GM19372 (cell line): Measurements from ENCODE around the gene CAPN2.

Experiments used
- ATAC-seq: cut with Tn5 transposase; IDR thresholded peaks from one replicate; pipeline ENCODE4 v1.9.1; 2021; ENCODE audit warnings: mild to moderate bottlenecking, low read depth, moderate library complexity; ENCODE audit not compliant: unreplicated experiment

The CAPN2 gene

DNA sequence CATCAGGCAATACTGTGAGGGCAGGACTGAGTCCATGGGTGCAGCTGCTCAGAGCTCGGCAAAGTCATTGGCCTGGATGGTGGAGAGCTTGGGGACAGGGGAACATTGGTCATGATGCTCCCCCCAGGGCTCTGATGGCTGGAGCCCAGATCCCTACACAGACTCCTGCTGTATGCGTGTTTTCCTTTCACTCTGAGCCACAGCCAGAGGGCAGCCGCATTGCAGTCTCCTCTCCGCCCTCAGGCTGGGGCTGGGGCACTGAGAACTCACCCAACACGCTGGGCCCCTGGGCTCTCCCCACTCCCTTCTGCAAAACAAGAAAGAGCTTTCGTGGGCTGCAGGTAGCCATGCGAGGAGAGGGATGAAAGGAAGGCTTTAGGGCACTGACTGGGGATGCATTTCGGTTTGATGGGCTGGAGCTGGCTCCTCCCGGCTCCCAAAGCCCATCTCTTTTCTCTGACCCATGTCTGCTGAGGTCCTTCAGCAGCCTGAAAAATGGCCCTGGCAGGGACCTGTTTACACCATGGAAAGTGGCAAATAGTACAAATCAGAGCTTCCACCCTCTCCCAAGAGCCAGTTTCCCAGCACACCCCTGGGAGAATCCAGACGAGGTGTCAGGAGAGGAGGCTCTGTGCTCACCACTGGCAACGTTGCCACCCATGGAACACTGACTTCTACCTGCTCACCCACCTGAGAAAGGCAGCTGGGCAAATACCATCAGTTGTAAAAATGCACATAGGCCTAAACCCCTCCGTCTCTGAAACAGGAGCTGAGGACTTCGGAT, 43.8 kb downstream of the CAPN2 start:
- ATAC-seq: no peak

- ATAC-seq: no peak
Measured at GRCh38 chr1:223756806-223757700, 44.7 kb downstream of the CAPN2 start.

DNA sequence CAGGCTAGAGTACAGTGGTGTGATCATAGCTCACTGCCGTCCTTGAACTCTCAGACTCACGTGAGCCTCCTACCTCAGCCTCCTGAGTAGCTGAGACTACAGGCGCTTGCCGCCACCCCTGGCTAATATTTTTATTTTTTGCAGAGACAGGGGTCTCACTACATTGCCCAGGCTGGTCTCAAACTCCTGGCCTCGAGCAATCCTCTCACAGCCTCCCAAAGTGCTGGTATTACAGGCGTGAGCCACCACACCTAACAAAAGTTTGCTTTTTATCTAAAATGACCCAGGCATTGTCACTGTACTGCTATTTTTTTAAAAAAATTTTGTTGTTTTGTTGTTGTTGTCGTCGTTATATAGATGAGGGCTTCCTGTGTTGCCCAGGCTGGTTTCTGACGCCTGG, 46.4 kb downstream of the CAPN2 start:
- no peak for ATAC-seq

GRCh38 chr1:223759273-223759672, 46.9 kb downstream of the CAPN2 start:
- no peak for ATAC-seq

GRCh38 chr1:223760833-223761232, 48.5 kb downstream of the CAPN2 start:
- no peak for ATAC-seq

DNA sequence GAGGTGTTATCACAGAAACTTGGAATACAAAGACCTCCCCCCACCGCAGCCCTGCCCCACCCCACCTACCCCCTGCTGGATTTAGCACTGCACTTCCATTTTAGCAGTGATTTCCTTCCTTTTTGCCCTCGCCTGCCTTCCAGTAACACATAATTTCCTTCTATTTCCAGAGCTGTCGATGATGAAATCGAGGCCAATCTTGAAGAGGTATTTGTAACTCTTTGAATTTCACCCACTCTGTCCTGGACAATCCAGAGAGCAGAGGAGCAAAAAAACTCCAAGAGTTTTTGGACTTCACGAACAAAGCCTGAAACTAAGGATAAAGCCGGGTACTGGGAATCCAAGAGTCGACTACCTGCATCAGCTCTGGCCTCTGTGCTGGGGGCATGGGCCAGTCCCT, 49.1 kb downstream of the CAPN2 start:
- no peak for ATAC-seq

- no peak for ATAC-seq
Measured at GRCh38 chr1:223763251-223763650, 50.9 kb downstream of the CAPN2 start.

GRCh38 chr1:223763881-223764280, 51.5 kb downstream of the CAPN2 start:
- ATAC-seq: no peak

DNA sequence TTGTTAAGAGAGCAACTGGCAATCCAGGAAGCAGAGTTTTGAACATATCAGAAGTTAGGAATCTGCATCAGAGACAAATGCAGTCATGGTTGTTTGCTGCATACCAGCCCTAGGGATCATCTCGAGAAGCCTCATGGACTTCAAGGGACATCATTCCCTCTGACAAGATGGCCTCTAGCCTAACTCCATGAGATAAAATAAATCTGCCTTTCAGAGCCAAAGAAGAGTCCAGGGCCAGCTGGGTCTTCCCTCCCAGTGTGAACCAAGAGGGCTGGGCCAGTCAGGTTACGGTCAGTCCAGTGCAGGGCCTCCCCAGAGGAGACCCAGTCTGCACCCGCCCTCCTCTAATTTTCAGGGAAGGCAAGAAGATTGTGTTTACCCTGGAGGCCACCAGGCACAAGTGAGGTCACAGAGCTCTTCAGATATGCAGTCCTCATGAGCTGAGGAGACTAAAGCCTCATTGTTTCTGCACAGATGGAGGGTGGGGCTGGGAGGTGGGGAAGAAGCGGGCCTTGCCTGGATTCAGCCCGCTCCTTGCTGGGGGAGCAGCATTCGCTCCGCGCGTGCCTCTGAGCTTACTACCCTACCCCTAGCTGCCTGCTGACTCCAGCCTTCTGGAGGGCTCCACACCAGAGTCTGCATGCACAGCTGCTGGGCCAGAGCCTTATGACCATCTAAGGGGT, 52.8 kb downstream of the CAPN2 start:
- no peak for ATAC-seq

- ATAC-seq: no peak
Measured at GRCh38 chr1:223765719-223766340, 53.5 kb downstream of the CAPN2 start.

DNA sequence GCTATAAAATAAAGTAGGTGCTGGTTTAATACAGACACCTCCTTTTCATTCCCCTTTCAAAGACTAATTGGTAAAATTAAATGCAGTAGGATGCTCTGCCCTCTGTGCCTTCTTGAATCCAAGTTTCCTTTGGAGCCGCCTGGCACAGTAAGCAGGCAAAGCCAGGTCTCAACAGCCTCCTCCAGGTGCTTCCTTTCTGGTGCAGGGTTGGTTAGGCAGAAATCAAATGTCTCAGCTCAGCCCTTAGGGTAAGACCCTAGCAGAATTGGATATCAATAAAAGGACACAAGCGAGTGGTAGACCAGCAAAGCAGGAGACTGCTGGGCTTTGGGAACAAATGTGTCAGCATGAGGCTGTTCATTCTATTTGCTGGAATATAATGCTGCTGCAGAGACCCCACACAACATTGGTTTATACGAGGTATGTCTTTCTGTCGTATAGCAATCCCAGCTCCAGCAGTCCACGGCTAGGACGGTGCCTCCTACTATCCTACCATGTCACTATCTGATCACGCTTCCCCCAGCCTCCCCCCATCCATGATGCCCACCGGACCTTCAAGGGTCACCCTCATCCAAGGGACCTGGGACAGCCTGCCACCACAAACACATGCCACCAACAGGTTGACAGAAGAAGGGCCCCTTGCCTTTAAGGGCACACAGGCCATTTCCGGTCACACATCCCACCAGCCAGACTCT, 58.4 kb downstream of the CAPN2 start:
- no peak for ATAC-seq

DNA sequence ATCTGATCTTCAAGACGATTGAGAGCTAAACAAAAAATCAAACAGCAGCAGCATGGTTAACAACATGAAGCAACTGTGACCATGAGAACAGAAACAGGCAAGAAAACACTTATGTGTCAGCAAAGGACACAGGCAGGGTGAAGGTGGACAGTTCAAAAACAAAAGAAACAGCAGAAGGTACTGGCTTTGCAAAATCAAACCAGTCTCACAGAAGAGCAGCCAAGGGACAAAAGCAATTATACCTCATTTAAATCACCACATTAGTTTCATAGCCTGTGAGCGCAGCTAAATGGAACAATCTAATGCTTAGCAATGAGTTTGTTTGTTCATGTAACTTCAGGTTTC, 59.1 kb downstream of the CAPN2 start:
- no peak for ATAC-seq

GRCh38 chr1:223771814-223772770, 59.8 kb downstream of the CAPN2 start:
- ATAC-seq: no peak

- no peak for ATAC-seq
Measured at GRCh38 chr1:223772771-223773160, 60.4 kb downstream of the CAPN2 start.

GRCh38 chr1:223774134-223774814, 61.9 kb downstream of the CAPN2 start:
- no peak for ATAC-seq

GRCh38 chr1:223775054-223775453, 62.7 kb downstream of the CAPN2 start:
- ATAC-seq: no peak

- ATAC-seq: no peak
Measured at GRCh38 chr1:223775711-223776074, 63.4 kb downstream of the CAPN2 start.

DNA sequence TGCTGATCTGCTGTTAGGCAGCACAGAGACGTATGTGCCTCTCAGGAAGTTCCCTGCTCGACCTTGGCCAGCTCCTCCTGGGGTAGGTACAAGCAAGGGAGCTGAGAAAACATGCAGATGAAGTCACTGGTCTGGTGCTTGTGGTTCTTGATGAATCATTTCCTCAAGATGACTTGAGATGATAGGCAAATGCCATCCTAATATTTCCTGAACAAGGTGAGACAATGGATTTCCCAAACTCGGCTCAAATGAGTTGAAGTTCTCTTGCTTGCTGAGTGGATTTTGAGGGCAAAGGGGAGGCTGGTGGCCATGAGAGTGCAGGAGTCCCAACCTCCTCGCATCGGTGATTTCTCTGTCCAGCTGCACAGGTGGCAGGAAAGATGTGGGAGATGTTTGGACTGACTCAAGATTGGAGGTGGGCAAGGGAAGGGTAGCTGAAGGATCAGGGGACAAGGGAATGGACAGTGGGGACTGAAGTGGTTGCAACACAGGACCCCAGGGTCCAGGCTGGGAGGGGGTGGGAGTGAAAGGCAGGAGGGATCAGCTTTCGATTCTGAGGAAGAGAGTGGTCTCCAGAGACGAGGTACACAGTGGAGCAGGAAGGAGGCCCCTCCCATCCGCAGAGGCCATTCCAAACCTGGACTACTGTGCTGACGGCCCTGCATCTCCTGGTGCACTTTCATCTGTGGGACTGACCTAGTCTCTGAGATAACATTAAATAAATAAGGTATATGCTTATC, 63.9 kb downstream of the CAPN2 start:
- ATAC-seq: no peak
